Brain microvascular endothelial cell (primary cell): Measurements from ENCODE around the gene SH2D7.
"Not testable (repeated sequence)": the region's sequence is repeated elsewhere in the genome, so short reads cannot be mapped to it uniquely, and the experiment has no call there.

Experiments used
- DNase-seq: peaks from one replicate; pipeline ENCODE4 v3.0.0-alpha.2; 2020
- H3K27ac ChIP-seq: fragments of 250-450 bp; sonication (Bioruptor Pico); 2 replicates; pipeline ENCODE4 v1.5.1; 2020; ENCODE audit warnings: mild to moderate bottlenecking, moderate library complexity
- H3K27me3 ChIP-seq: fragments of 250-450 bp; sonication (Bioruptor Pico); replicated peaks from 2 replicates; pipeline ENCODE4 v1.5.1; 2020; ENCODE audit warnings: mild to moderate bottlenecking
- H3K36me3 ChIP-seq: fragments of 250-450 bp; sonication (Bioruptor Pico); replicated peaks from 2 replicates; pipeline ENCODE4 v1.5.1; 2020; ENCODE audit warnings: mild to moderate bottlenecking
- H3K4me3 ChIP-seq: 2 replicates; pipeline ENCODE4 v1.5.1; 2011; ENCODE audit warnings: low read depth, mild to moderate bottlenecking, control low read depth, low read length, moderate library complexity
- in situ Hi-C: cut with HindIII; loops from 2 replicates; pipeline ENCODE4 v1.10.0; 2017; ENCODE audit warnings: low sequenced_read_pairs, low pct_ligation_motif_present
- TF ChIP-seq, protein P1 (sequence below): IDR thresholded peaks from 2 replicates; pipeline ENCODE4 v1.5.1; 2011; ENCODE audit warnings: low read depth, mild to moderate bottlenecking, moderate library complexity, low read length, control low read depth, inconsistent platforms; ENCODE audit errors: missing control alignments

SH2D7 gene

GRCh38 chr15:78149805-78150751 lies 57.7 kb downstream of the SH2D7 start:
- in situ Hi-C loops, result no loop called here
- no peak overlapping the region for H3K27ac ChIP-seq
- H3K4me3 ChIP-seq, result peak overlapping the region; percentile 71
- no peaks in the 10 kb centered on the region for H3K27me3 ChIP-seq
- DNase-seq, result no peak
- H3K36me3 ChIP-seq, result no peaks in the 10 kb centered on the region
- TF ChIP-seq, protein P1, sequence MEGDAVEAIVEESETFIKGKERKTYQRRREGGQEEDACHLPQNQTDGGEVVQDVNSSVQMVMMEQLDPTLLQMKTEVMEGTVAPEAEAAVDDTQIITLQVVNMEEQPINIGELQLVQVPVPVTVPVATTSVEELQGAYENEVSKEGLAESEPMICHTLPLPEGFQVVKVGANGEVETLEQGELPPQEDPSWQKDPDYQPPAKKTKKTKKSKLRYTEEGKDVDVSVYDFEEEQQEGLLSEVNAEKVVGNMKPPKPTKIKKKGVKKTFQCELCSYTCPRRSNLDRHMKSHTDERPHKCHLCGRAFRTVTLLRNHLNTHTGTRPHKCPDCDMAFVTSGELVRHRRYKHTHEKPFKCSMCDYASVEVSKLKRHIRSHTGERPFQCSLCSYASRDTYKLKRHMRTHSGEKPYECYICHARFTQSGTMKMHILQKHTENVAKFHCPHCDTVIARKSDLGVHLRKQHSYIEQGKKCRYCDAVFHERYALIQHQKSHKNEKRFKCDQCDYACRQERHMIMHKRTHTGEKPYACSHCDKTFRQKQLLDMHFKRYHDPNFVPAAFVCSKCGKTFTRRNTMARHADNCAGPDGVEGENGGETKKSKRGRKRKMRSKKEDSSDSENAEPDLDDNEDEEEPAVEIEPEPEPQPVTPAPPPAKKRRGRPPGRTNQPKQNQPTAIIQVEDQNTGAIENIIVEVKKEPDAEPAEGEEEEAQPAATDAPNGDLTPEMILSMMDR, result no peak

DNA sequence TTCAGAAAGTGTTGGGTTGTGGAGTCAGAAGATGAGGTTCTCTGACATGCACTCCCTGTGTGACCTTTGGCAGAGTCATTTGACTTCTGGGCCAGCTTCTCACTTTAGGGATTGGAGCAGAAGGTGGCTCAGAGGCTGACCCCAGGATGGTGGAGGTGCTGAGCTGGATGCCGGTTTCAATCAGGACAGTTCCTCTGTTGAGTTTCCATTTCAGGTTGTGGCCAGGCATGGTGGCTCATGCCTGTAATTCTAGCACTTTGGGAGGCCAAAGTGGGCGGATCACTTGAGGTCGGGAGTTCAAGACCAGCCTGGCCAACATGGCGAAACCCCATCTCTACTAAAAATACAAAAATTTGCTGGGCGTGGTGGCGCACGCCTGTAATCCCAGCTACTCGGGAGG lies 58.7 kb downstream of the SH2D7 start:
- in situ Hi-C loops, H3K4me3 ChIP-seq, H3K27me3 ChIP-seq, H3K27ac ChIP-seq, DNase-seq, H3K36me3 ChIP-seq: not testable (repeated sequence)
